PFSK-1 (cell line): ENCODE results near the gene CDK12. TPM values are rescaled to one million over a fixed set of nuclear protein-coding genes. Genes with fewer than 3 reads are reported as not detected.

Experiments used
- FOXP2 ChIP-seq: optimal IDR thresholded peaks from 2 replicates; pipeline ENCODE3; 2011; ENCODE audit warnings: borderline replicate concordance, control low read depth, inconsistent platforms; ENCODE audit not compliant: insufficient read depth; ENCODE audit errors: extremely low read length, extremely low read depth
- POLR2AphosphoS5 ChIP-seq: IDR thresholded peaks from 2 replicates; pipeline ENCODE4 v1.6.1; 2012; ENCODE audit warnings: low read depth, mild to moderate bottlenecking, control low read depth, low read length, moderate library complexity
- SIN3A ChIP-seq: IDR thresholded peaks from 2 replicates; pipeline ENCODE4 v1.6.1; 2012; ENCODE audit warnings: mild to moderate bottlenecking, low read length, moderate library complexity, borderline replicate concordance; ENCODE audit not compliant: insufficient read depth
- TAF1 ChIP-seq: IDR thresholded peaks from 2 replicates; pipeline ENCODE4 v1.6.1; 2012; ENCODE audit warnings: low read length, control low read depth, borderline replicate concordance; ENCODE audit not compliant: insufficient read depth
- polyA plus RNA-seq: library from polyadenylated mRNA; unstranded; fragments of >200 nt; gene quantifications from one replicate; pipeline ENCODE4 v1.2.1, GENCODE V29; 2012; ENCODE audit warnings: low read depth, missing spikeins; ENCODE audit not compliant: insufficient read length
- TF ChIP-seq, protein P1 (sequence below), 2 experiments: IDR thresholded peaks; 2 replicates each; pipeline versions ENCODE4 v1.6.1 to v1.8.0; 2011 to 2012; ENCODE audit warnings: low read depth in 2 of 2, low read length in 2 of 2, control low read depth in 1 of 2, inconsistent platforms in 1 of 2, mild to moderate bottlenecking in 1 of 2, moderate library complexity in 1 of 2; ENCODE audit not compliant: insufficient read depth in 1 of 2

Gene CDK12
- 22.8 TPM for polyA plus RNA-seq

DNA sequence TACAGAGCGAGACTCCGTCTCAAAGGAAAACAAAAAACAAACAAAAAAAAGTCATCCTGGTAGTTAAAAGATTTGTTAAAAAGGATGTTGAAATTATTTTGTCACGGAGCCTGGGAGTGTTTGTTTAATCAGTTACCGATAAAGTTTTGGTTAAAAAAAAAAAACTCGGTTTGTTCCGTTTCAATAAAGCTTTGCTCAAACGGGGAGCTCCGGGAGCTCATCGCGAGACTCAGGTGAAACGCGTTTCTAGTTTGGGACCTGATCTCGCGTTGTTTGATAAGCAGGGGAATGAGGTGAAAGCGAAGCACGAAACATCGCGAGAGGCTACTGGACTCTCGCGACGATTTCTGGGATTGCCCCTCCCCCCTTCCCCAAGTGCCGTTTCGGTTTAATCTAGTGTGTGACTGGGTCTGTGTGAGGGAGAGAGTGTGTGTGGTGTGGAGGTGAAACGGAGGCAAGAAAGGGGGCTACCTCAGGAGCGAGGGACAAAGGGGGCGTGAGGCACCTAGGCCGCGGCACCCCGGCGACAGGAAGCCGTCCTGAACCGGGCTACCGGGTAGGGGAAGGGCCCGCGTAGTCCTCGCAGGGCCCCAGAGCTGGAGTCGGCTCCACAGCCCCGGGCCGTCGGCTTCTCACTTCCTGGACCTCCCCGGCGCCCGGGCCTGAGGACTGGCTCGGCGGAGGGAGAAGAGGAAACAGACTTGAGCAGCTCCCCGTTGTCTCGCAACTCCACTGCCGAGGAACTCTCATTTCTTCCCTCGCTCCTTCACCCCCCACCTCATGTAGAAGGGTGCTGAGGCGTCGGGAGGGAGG lies at the start of gene CDK12:
Gene CDK12, plus strand, starts transcription at position 374 of the 813 bp plus-strand sequence. CDS start 586 bp downstream, outside the sequence.
- TF ChIP-seq FOXP2 (peak; percentile 47), SIN3A (peak; percentile 100), TAF1 (peak; percentile 98), POLR2AphosphoS5 (peak; percentile 100)
- TF ChIP-seq, protein P1, sequence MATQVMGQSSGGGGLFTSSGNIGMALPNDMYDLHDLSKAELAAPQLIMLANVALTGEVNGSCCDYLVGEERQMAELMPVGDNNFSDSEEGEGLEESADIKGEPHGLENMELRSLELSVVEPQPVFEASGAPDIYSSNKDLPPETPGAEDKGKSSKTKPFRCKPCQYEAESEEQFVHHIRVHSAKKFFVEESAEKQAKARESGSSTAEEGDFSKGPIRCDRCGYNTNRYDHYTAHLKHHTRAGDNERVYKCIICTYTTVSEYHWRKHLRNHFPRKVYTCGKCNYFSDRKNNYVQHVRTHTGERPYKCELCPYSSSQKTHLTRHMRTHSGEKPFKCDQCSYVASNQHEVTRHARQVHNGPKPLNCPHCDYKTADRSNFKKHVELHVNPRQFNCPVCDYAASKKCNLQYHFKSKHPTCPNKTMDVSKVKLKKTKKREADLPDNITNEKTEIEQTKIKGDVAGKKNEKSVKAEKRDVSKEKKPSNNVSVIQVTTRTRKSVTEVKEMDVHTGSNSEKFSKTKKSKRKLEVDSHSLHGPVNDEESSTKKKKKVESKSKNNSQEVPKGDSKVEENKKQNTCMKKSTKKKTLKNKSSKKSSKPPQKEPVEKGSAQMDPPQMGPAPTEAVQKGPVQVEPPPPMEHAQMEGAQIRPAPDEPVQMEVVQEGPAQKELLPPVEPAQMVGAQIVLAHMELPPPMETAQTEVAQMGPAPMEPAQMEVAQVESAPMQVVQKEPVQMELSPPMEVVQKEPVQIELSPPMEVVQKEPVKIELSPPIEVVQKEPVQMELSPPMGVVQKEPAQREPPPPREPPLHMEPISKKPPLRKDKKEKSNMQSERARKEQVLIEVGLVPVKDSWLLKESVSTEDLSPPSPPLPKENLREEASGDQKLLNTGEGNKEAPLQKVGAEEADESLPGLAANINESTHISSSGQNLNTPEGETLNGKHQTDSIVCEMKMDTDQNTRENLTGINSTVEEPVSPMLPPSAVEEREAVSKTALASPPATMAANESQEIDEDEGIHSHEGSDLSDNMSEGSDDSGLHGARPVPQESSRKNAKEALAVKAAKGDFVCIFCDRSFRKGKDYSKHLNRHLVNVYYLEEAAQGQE (IDR thresholded peaks at IDR 0.05; ENCODE audit: insufficient read depth in 1 of 2, low read depth in 2 of 2, low read length in 2 of 2) = peak; percentile 12 to 69; a peak in 3 of 4 replicates

DNA sequence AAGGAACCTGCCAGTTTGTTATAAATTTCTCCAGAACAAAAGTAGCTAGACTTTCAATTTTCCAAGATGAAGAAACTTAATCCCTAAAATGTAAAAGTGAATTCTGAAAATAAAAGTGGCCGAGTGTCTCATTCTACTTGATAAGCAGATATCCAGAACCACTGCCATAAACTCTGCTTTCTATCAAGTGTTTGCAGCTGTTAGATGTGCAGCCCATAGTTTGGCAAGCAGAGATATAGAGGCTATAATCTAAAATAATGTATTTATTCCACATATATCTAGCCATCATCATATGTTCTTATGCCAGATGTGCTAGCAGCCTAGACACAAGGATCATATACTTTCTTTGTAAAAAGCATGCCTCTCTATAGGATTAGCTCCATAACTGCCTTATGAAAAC lies 45.1 kb upstream of the CDK12 start:
- TF ChIP-seq POLR2AphosphoS5 (no peak), TAF1 (no peak), FOXP2 (no peak)
- TF ChIP-seq, protein P1 (IDR thresholded peaks at IDR 0.05; ENCODE audit: insufficient read depth in 1 of 2, low read depth in 2 of 2, low read length in 2 of 2) = no peak

- TF ChIP-seq, protein P1 (IDR thresholded peaks at IDR 0.05; ENCODE audit: insufficient read depth in 1 of 2, low read depth in 2 of 2, low read length in 2 of 2) = no peak
- TF ChIP-seq SIN3A = no peak
- no peak for TF ChIP-seq POLR2AphosphoS5
- TF ChIP-seq FOXP2 = no peak
- TF ChIP-seq TAF1 = no peak
Observed at GRCh38 chr17:39429600-39429999, 31.7 kb upstream of the CDK12 start.

GRCh38 chr17:39443326-39443725 lies 18.0 kb upstream of the CDK12 start:
- TF ChIP-seq TAF1 (no peak), SIN3A (no peak), POLR2AphosphoS5 (no peak), FOXP2 (no peak)
- TF ChIP-seq, protein P1 (IDR thresholded peaks at IDR 0.05; ENCODE audit: insufficient read depth in 1 of 2, low read depth in 2 of 2, low read length in 2 of 2) = no peak
